ENCODE data around the gene C19orf81. TPM values are rescaled to one million over a fixed set of nuclear protein-coding genes. Genes with fewer than 3 reads are reported as not detected.

The C19orf81 gene
- polyA plus RNA-seq, 1 donor from 2014 or later = 28.3 TPM

DNA sequence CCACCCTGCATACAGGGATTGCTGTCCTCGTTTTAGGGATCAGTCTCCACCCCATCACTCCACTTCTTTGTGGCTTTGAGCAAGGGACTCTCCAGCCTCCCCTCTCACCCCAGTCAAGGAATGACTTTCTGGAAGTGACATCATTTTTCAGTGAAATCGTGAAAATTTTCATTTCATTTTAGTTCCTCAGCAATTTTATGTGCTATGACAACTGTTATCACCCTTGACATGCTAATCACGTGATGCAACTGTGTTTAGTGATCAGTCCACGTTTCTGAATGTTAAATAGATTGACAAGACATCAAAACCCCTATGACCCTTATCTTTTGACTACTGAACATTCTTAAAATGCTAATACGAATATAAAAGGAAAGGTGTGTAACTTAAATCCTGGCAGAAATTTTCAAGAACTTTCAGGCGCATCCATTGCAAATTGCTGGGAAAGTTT, 8.0 kb downstream of the C19orf81 start:
- Histone ChIP-seq H3K4me3 (ENCODE audit: low read length) (peak overlapping the region; percentile 76), H3K9ac (ENCODE audit: low read length) (peak overlapping the region; percentile 73)

DNA sequence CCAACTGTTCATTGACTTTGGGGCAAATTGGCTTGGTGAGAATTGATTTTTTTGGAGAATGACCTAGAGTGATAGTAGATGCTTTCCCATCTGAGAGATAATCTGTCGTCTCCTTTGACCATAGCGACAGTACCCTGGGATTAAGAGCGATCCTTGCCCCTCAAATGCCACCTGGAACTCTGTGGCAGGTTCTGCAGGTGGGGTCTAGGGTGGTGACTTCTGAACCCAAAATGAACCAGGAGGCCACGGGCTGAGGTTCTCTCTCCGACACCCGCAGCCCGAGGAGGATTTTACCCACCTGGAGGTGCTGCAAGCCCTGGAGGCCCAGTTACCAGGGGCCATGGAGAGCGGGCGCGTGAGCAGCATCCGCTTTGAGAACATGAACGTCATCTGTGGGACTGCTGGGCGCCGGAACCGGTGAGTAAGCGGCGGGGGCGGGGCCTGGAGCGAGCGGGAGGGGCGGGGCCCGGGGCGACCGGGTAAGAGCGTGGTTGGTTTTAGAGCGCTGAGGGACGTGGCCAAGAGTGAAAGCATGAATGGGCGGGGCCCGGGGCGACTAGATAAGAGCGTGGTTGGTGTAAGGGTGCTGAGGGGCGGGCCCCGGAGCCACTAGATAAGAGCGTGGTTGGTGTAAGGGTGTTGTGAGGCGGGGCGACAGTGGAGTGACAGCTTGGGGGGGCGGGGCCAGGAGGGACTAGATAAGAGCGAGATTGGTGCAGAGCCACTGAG, 8.6 kb downstream of the C19orf81 start:
- peak overlapping the region; percentile 88 for H3K9ac ChIP-seq (ENCODE audit: low read length)
- peaks cover 4% of the 10 kb centered on the region for H3F3A ChIP-seq (ENCODE audit: insufficient read depth, low read length, poor library complexity, severe bottlenecking)
- H3K4me2 ChIP-seq (ENCODE audit: low read length) = peak overlapping the region; percentile 87
- H4K20me1 ChIP-seq (ENCODE audit: insufficient read depth) = no peaks in the 10 kb centered on the region
- no peaks in the 10 kb centered on the region for H3K36me3 ChIP-seq (ENCODE audit: insufficient read depth, low read length)
- no peaks in the 10 kb centered on the region for H3K27me3 ChIP-seq (ENCODE audit: insufficient read depth, low read depth, low read length)
- H3K27ac ChIP-seq (ENCODE audit: low read length) = peak overlapping the region; percentile 92
- peak overlapping the region; percentile 76 for H3K4me3 ChIP-seq (ENCODE audit: low read length)
- no peaks in the 10 kb centered on the region for H3K79me2 ChIP-seq (replicated peaks; ENCODE audit: insufficient read depth, low read length)
- no peaks in the 10 kb centered on the region for H3K9me2 ChIP-seq (ENCODE audit: insufficient read depth, low read length)
- TF ChIP-seq, protein P1, sequence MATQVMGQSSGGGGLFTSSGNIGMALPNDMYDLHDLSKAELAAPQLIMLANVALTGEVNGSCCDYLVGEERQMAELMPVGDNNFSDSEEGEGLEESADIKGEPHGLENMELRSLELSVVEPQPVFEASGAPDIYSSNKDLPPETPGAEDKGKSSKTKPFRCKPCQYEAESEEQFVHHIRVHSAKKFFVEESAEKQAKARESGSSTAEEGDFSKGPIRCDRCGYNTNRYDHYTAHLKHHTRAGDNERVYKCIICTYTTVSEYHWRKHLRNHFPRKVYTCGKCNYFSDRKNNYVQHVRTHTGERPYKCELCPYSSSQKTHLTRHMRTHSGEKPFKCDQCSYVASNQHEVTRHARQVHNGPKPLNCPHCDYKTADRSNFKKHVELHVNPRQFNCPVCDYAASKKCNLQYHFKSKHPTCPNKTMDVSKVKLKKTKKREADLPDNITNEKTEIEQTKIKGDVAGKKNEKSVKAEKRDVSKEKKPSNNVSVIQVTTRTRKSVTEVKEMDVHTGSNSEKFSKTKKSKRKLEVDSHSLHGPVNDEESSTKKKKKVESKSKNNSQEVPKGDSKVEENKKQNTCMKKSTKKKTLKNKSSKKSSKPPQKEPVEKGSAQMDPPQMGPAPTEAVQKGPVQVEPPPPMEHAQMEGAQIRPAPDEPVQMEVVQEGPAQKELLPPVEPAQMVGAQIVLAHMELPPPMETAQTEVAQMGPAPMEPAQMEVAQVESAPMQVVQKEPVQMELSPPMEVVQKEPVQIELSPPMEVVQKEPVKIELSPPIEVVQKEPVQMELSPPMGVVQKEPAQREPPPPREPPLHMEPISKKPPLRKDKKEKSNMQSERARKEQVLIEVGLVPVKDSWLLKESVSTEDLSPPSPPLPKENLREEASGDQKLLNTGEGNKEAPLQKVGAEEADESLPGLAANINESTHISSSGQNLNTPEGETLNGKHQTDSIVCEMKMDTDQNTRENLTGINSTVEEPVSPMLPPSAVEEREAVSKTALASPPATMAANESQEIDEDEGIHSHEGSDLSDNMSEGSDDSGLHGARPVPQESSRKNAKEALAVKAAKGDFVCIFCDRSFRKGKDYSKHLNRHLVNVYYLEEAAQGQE (IDR thresholded peaks at IDR 0.05; ENCODE audit: borderline replicate concordance) = no peak
- TF ChIP-seq, protein P2, sequence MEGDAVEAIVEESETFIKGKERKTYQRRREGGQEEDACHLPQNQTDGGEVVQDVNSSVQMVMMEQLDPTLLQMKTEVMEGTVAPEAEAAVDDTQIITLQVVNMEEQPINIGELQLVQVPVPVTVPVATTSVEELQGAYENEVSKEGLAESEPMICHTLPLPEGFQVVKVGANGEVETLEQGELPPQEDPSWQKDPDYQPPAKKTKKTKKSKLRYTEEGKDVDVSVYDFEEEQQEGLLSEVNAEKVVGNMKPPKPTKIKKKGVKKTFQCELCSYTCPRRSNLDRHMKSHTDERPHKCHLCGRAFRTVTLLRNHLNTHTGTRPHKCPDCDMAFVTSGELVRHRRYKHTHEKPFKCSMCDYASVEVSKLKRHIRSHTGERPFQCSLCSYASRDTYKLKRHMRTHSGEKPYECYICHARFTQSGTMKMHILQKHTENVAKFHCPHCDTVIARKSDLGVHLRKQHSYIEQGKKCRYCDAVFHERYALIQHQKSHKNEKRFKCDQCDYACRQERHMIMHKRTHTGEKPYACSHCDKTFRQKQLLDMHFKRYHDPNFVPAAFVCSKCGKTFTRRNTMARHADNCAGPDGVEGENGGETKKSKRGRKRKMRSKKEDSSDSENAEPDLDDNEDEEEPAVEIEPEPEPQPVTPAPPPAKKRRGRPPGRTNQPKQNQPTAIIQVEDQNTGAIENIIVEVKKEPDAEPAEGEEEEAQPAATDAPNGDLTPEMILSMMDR (IDR thresholded peaks at IDR 0.05; ENCODE audit: poor library complexity, severe bottlenecking) = no peak
- TF ChIP-seq TAF1 (IDR thresholded peaks at IDR 0.05; ENCODE audit: low read depth) = peak; percentile 68
- TF ChIP-seq MXI1 (conservative IDR thresholded peaks at IDR 0.05; ENCODE audit: poor library complexity, severe bottlenecking) = no peak
- peak; percentile 87 for TF ChIP-seq POLR2AphosphoS5 (IDR thresholded peaks at IDR 0.05)
- peak; percentile 45 for TF ChIP-seq SMC3 (conservative IDR thresholded peaks at IDR 0.05; ENCODE audit: poor library complexity)
- peak overlapping the region; percentile 23 for H2AFZ ChIP-seq (ENCODE audit: low read depth, low read length)
- H3K9me3 ChIP-seq (ENCODE audit: low read length) = no peaks in the 10 kb centered on the region

More for the DNA sequence above, 8.0 kb downstream of the C19orf81 start:
- Histone ChIP-seq H3K79me2 (replicated peaks; ENCODE audit: insufficient read depth, low read length) (no peaks in the 10 kb centered on the region), H3K27ac (ENCODE audit: low read length) (peak overlapping the region; percentile 87), H3K4me2 (ENCODE audit: low read length) (peak overlapping the region; percentile 87), H3K36me3 (ENCODE audit: insufficient read depth, low read length) (no peaks in the 10 kb centered on the region), H3K27me3 (ENCODE audit: insufficient read depth, low read depth, low read length) (no peaks in the 10 kb centered on the region), H2AFZ (ENCODE audit: low read depth, low read length) (no peak overlapping the region), H3K9me3 (ENCODE audit: low read length) (no peaks in the 10 kb centered on the region), H3K9me2 (ENCODE audit: insufficient read depth, low read length) (no peaks in the 10 kb centered on the region), H4K20me1 (ENCODE audit: insufficient read depth) (no peaks in the 10 kb centered on the region), H3F3A (ENCODE audit: insufficient read depth, low read length, poor library complexity, severe bottlenecking) (peaks cover 4% of the 10 kb centered on the region)
- TF ChIP-seq MXI1 (conservative IDR thresholded peaks at IDR 0.05; ENCODE audit: poor library complexity, severe bottlenecking) = no peak
- peak; percentile 6 for TF ChIP-seq POLR2AphosphoS5 (IDR thresholded peaks at IDR 0.05)
- TF ChIP-seq, protein P1 (IDR thresholded peaks at IDR 0.05; ENCODE audit: borderline replicate concordance) = no peak
- TF ChIP-seq, protein P2 (IDR thresholded peaks at IDR 0.05; ENCODE audit: poor library complexity, severe bottlenecking) = no peak
- TF ChIP-seq EZH2 (IDR thresholded peaks at IDR 0.05; ENCODE audit: borderline replicate concordance, insufficient read depth, low read length, poor library complexity, severe bottlenecking) = no peak
- TF ChIP-seq SMC3 (conservative IDR thresholded peaks at IDR 0.05; ENCODE audit: poor library complexity) = no peak
- TF ChIP-seq EP300 (conservative IDR thresholded peaks at IDR 0.05; ENCODE audit: poor library complexity, severe bottlenecking) = no peak
